NCI-H345 treated with DMSO at 0.1 percent for 48 hours (cell line): ENCODE data around the gene RPS6KA5.
"Not testable (repeated sequence)": the region's sequence is repeated elsewhere in the genome, so short reads cannot be mapped to it uniquely, and the experiment has no call there.

Experiments used
- DNase-seq: peaks from one replicate; lab custom pipeline; 2025; ENCODE audit not compliant: unreplicated experiment; lab: John Stamatoyannopoulos, UW

RPS6KA5 gene

DNA sequence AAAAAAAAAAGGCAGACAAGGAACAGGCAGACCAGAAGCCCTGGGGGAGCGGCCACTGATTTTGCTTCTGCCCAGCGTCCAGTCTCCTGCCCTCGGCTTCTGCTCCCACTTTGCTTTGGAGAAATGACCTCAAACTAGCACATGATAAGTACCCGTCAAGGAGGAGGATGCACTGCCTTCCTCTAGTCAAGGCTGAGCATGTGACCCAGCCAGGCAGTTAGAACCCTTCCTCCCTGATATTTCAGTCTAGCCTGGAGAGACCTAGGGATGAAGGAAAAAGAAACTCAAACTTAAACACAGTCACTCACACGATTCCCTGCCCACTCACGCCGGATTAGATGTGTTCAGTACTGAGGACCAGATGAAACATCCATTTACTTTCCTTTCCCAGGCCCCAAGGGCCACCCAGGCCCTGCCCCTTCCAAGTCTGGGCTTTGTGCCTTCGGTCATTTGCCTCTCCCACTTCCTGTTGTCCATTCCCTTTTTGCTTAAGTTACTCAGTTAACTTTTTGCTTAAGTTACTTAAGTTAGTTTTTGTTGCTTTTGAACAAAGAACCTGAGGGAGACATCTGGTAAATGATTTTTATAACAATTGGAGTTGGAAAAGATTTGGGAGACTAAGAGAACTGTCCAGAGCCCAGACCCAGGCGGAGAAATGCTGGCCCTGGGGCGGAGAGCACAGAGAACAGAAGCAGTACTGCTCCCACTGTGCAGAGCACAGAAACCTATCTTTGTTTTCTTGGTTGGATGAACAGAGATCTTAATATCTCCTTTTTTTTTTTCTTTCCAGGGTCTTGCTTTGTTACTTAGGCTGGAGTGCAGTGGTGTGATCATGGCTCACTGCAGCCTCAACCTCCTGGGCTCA, 221.2 kb downstream of the RPS6KA5 start:
- no peak for DNase-seq

DNA sequence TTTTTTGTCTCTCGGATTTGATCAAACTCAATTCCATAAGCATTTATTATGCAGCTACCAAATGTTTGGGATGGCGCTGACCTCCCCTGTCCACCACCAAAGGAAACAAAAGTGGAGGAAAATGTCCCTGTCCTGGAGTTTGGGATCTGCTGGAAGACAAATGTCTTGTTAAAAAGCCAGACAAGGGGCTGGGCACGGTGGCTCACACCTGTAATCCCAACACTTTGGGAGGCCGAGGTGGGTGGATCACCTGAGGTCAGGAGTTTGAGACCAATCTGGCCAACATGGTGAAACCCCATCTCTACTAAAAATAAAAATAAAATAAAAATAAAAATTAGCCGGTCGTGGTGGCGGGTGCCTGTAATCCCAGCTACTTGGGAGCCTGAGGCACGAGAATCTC, 221.9 kb downstream of the RPS6KA5 start:
- DNase-seq = not testable (repeated sequence)

DNA sequence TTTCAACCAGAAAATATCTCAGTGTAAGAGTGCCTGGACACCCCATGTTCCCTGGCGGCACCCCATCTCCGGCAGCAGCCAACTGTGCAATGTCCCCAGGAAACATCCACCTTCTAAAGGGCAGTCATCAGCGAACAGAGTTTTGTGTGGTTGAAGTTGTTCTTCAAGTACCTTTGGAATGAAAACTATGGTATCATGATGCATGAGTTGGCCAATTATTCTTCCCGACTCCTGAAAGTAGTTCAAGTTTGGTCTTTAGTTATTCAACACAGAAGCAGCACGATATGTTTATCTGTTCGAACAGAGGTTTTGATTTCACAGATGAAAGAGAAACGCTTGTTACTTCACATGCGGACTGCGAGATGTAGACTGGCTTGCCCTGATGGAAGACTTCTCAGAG, 223.1 kb downstream of the RPS6KA5 start:
- DNase-seq = no peak

DNA sequence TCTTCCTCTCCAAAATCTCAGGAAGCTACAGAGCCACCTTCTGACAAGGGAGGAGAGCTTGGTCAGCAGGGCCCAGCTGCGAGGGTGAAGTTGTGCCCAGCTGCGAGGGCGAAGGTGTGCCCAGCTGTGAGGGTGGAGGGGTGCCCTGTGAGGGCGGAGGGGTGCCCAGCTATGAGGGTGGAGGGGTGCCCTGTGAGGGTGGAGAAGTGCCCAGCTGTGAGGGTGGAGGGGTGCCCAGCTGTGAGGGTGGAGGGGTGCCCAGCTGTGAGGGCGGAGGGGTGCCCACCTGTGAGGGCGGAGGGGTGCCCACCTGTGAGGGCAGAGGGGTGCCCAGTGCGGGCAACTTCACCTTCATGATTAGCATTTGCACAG, 223.8 kb downstream of the RPS6KA5 start:
- no peak for DNase-seq

DNA sequence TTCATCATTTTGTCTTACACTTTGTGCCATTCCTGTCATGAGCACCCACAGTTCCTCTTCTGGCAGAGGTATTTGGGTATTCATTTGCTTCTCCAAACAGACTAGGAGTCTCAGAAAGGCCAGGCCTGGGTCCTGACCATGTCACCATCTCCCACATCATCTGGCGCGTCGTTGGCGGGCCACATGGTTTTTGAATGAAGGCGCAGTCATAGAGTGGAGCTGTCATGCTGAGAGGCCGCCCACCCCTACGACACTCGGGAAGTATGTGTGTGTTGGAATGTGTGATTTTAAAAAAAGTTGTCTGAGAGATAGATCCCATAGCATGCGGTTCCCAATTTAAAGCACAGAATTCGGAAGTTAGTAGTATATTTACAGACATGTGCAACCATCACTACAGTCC, 228.6 kb downstream of the RPS6KA5 start:
- no peak for DNase-seq

DNA sequence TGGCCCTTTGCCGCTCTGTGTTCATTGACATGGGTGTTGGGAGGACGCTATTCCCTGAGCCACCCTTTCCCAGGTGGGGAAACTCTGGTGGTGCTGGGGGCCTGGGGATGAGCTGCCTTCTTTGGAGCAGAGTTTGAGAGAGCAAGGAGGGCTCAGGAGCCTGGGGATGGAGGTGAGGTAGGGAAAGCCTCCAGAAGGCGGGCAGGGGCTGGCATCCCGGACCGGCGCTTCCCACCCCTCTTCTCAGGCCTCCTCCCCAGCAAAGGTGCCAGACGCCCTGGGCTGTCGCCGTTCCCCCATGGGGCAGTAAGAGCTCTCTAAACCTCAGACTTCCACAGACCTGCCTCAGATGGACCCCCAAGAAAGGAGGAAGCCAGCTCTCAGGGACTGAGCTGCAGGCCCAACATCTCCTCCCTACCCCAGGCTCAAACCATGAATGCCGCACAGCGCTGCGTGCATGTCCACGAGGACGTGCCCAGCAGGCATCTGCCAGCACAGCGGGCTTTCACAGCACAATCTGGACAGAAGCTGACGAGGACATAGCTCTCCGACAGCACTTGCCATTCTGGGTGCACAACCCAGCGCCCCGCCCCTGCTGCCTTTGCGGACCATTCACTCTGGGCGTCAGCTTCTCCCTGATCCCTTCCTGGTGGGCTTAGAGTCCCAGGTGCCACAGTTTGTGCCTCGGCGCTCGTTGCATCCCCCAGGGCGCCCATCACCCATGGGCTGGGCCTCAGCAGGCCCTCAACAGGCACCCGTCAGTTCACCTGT, 229.3 kb downstream of the RPS6KA5 start:
- no peak for DNase-seq

DNA sequence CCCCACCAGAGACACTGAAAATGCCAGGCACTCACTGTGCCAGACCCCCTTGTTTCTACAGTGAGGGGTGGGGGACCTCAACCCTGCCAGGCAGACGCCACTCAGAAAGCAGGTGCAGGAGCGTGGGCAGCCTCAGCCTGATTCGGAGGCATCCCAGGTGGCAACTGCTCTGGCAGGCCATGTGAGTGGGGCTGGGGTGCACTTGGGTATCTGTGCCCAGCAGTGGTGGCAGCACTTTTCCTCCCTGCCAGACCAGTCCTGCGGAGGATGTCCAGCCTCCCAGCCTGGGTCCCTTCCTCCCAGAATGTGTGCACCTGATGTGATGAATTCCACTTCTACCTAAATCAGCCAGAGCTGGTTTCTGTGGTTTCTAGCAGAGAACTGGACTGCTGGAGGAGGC, 230.8 kb downstream of the RPS6KA5 start:
- no peak for DNase-seq

DNA sequence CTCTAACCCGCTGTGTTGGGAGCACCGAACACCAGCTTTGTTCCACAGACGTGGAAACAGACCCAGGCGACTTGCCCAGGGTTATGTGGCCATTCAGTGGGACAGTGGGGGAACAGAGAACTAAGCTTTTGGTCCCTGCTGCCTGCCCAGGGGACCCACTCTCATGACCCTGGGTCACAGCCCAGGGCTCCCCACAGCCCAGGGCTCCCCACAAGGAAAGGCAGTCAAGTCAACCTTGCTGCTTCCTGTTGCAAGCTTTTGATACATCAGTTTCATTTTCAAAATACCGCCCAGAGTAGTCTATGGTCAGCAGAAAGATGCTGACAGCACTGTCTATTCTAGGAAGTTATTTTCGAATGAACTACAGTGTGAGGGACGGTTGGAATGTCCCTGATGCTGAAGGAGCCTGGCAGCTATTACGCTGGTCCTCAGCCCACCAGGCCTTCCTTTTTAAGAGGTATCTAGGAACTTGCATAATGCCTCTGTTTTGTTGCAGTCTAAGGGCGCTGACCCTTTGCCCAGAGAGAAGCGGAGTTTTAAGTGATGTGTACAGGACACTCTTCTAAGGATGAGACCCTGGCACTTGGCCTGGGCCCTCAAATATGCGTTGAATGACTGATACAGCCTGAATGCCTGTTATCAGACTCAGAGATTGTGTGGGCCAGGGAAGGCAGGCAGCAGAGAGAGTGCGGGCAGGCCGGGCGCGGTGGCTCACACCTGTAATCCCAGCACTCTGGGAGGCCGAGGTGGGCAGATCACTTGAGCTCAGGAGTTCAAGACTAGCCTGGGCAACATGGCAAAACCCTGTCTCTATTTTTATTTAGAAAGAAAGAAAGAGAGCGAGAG, 231.6 kb downstream of the RPS6KA5 start:
- no peak for DNase-seq

DNA sequence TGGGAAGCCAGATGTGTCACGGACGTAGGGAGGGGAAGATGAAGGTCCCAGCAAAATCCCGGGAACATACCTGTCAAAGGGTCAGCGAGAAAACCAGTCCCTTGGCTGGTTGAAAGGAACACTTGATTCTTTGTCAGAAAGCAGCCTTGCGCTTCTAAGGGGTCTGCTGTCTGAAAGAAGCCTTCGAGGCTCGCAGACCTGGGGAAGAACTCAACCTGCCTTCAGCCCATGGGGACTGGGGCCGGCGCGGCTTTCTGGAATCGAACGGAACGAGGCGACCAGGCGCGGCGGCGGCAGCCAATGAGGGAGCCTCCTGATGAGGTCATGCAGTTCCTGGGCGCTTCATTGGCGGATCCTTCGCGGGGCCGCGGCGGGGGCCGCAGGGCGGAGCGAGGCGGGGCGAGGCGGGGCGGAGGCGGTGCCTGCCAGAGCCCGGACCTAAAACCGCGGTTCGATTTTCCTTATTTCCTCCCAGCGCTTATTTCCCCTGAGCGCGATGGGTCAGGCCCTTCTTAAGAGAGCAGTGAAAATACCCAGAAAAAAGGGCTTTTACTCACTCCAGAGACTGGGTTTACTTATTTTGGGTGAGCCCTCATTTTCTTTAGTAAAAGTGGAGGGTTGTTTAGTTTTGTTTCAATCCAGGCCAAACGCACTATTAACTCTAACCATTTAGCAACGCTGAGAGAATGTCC, 232.4 kb downstream of the RPS6KA5 start:
- peak; percentile 88 for DNase-seq

DNA sequence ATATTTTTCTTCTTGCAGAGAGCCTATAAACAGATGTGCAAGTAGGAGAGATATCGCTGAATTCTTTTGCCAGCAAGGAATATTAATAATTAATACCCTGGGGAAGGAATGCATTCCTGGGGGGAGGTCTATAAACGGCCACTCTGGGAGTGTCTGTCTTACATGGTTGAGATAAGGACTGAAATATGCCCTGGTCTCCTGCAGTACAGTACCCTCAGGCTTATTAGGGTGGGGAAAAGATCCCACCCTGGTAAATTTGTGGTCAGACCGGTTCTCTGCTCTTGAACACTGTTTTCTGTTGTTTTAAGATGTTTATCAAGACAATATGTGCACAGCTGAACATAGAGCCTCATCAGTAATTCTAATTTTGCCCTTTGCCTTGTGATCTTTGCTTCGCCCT, 236.9 kb downstream of the RPS6KA5 start:
- not testable (repeated sequence) for DNase-seq

DNA sequence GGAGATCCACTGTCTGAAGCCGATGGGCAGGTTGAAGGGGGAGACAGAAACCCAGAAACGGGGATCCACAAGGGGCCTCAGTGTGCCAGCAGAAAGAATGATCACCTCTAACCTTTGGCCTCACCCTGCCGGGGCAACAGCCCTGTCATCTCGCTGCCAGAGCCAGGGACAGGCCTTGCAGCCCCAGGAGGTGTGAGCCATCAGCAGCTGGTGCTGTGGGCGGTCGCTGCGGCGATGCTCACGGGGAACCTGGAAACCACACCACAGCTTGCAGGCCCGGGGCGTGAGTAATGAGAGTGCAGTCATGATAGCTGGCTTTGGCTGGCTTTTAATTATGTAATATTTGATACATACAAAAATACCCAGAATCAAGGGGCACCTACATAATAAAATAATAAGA, 239.5 kb downstream of the RPS6KA5 start:
- DNase-seq = no peak

DNA sequence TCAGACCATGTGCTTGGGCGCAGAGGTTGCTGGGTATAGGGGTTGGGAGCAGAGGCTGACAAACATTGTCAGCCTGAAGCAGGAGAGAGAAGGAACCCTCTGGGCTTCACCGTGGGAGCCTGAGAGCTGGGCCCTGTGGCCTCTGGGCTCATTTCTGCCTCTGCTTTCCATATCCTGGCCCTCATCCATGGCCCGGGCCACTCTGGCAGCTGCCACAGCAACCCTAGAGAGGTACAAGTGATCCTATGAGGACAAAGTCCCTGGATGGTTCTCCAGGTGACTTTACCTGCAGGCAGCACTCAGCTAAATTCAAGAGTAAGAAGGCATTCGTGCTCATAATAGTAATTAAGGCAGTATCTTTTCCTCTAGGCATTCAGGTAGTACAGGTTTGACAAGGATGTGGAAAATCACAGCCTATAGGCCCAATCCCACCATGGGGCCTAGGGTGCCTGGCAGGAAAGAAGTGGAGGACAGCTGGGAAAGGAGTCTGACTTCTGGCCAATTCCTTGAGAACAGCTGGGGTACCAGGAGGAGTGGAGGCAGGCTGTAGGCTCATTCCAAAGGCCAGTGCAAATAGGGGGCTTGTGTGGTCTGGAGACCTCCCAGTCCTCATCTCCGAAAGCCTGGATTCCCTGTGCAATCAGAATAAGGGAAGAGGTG, 240.6 kb downstream of the RPS6KA5 start:
- no peak for DNase-seq

DNA sequence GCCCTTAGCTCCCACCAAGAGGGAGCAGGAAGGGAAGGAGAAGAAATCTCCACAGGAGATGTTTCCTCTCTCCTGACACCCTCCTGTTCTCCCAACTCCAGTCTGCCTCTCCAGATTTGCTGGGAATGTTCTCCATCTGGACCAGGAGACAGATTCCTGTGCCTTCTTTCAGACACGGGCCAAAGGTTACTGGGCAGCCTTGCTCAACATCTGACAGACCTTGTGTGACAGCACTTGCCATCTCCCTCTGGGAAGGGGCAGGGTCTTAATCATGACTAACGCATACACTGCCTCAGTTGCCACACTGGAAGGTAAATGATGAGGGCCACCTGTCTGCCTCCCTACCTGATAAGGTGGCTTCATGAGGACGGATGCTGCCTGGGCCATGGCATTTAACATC, 241.7 kb downstream of the RPS6KA5 start:
- no peak for DNase-seq

DNA sequence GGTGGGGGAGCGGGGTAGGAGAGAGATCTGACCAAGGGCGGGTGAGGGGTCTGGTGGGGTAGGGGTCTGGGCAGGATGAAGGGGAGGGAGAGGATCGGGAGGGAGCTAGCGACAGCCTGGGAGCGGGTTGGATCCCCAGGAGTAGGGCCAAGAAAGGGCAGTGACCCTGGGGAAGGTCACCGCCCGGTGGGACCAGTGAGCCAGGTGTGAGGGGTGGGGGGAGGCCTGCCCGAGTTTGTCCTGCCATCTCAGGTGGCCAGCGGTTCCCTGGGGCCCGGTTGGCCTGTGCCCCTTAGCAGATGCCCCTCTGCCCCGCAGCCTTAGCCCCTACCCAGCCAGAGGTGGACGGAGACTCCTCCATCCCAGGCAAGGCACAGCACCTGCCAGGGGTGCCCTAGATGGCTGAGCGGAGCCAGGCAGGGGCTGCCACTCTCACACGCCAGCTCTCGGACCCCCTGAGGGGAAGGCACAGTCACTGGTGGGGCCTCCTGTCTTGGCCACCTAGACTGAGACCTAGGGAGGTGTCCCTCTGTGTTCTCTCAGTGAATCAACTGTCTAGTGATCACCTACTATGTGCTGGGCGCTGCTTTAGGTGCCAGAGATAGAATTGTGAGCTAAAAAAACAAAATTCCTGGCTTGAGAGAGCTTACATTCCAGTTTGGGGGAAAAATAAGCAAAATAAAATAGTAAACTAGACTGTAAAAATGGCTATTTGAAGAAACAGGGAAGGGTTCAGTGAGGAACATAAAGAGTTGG, 243.6 kb downstream of the RPS6KA5 start:
- DNase-seq = no peak

DNA sequence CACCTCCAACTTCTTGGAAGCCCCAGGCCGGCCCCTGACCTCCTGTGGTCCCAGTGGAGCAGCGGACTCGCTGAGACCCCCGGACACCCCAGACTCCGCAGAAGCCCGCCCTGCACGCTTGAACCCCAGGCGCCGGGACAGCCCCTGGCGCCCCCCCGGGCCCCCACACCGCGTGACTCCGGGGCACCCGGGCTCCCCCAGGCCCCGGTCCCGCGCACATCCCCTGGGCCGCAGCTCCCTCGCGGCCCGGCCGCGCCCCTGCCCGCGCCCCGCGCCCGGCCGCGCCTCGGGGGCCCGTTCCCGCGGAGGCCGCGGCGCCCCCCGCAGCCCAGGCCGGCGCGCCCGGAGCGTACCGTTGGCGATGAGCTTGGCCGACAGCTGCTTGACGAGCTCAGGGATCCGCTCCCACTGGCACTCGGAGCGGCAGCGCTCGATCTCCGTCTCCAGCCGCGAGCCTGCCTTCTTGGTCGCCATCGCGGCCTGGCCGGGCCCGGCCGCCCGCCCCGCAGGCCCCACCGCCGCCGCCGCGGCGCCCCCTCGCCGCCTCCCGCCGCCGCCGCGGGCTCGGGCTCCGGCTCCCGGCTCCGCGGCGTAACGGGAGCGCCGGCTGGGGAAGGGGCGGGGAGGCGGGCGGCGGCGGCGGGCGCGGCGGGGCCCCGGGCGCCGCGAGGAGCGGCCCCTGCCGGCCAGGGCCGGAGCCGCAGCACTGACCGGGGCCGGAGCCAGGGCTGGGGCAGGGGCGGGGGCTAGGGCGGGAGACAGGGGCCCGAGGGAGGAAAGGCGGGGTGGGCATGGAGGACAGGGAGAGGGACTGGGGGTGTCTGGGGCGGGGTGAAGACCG, 244.4 kb downstream of the RPS6KA5 start, which contains the start of gene TTC7B:
TSS of gene TTC7B (minus strand) at position 609 of the 841 bp plus-strand sequence. CDS start at position 474, 135 bp downstream.
- DNase-seq = no peak

DNA sequence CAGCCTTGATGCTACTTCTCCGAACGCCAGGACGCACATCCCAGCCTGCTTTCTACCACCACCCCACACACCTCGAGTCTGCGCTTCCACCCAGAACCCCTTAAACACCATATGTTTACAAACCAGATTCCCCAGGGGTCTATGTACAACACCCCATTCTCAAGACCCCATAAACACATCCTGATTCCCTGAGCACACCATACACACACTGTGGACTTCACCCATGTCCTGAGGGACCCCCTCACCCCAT, 244.9 kb downstream of the RPS6KA5 start:
- no peak for DNase-seq

DNA sequence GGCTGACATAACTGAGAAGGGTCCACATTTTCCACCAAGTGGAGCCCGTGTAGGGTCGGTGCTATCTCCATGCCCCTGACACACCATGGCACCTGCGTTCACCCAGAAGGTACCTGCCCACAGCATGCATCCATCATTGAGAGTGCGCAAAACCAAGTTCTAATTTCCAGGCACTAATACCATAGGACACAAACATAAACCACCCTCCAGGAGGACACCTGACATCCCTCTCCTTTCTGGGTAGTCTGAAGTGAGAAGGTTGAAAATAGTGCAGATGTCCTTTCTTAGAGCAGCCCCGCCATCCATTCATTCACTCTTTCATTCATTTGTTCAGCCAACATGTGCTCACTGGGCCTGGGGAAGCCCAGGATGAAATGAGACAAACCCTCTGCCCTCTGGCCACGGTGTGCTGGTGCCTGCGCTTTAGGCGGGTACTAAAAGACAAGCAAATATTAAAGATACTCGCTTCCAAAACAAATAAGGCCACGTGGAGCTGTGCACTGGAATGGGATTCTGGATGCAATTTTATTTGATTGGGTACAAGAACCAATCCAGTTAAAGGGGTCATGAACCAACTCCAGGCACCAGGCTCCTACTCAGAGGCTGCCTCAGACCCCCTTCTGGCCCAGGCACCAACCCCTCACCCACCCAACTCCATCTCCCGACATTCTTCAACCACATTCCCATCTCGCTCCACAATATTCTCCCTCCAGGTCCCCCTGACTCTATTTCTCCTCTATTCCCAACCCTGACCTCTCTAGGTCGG, 245.5 kb downstream of the RPS6KA5 start:
- DNase-seq = no peak

DNA sequence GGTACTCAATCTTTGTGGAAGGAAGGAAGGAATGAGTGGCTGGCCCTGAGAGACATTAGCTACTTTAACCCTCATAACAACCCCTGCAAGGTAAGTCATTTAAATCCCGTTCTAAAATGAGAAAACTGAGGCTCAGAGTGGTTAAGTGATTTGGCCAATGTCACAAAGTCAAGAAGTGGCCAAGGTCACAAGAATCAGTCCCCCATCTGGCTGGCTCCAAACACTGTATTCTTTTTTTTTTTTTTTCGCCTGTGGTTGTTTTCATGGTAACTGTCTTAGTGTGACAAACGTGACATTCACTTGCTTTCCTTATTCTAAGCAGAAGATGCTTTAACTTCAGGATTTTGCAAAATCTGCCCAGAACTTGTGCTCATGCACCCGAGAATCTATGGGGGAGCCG, 247.0 kb downstream of the RPS6KA5 start:
- no peak for DNase-seq
